ENCODE results near the gene RABGAP1.

The RABGAP1 gene

GRCh38 chr9:123091459-123091858, 150.6 kb downstream of the RABGAP1 start:
- TF ChIP-seq POLR2AphosphoS5 (IDR thresholded peaks at IDR 0.05; ENCODE audit: low read depth) (no peak), GABPA (IDR thresholded peaks at IDR 0.05; ENCODE audit: low read depth) (no peak), CTCF (IDR thresholded peaks at IDR 0.05; ENCODE audit: insufficient read depth, low read length) (no peak), REST (IDR thresholded peaks at IDR 0.05; ENCODE audit: insufficient replicate concordance, low read depth) (no peak), SPI1 (IDR thresholded peaks at IDR 0.05; ENCODE audit: borderline replicate concordance, low read depth) (no peak)
- Histone ChIP-seq H3K27me3 (ENCODE audit: insufficient read depth, poor library complexity, severe bottlenecking) (no peaks in the 10 kb centered on the region), H3K27ac (replicated peaks) (no peak overlapping the region), H3K4me3 (replicated peaks; ENCODE audit: insufficient read depth, low read length) (no peak overlapping the region)
- no peak for DNase-seq (ENCODE audit: low read depth in 1 of 2, low spot score in 1 of 2)

GRCh38 chr9:123093141-123093540, 152.3 kb downstream of the RABGAP1 start:
- Histone ChIP-seq H3K27me3 (ENCODE audit: insufficient read depth, poor library complexity, severe bottlenecking) (no peaks in the 10 kb centered on the region), H3K27ac (replicated peaks) (no peak overlapping the region), H3K4me3 (replicated peaks; ENCODE audit: insufficient read depth, low read length) (no peak overlapping the region)
- TF ChIP-seq POLR2AphosphoS5 (IDR thresholded peaks at IDR 0.05; ENCODE audit: low read depth) (no peak), GABPA (IDR thresholded peaks at IDR 0.05; ENCODE audit: low read depth) (no peak), SPI1 (IDR thresholded peaks at IDR 0.05; ENCODE audit: borderline replicate concordance, low read depth) (no peak), REST (IDR thresholded peaks at IDR 0.05; ENCODE audit: insufficient replicate concordance, low read depth) (no peak), CTCF (IDR thresholded peaks at IDR 0.05; ENCODE audit: insufficient read depth, low read length) (no peak)
- DNase-seq (ENCODE audit: low read depth in 1 of 2, low spot score in 1 of 2) = no peak

- H3K27ac ChIP-seq (replicated peaks) = no peak overlapping the region
- no peak for DNase-seq (ENCODE audit: low read depth in 1 of 2, low spot score in 1 of 2)
- H3K4me3 ChIP-seq (replicated peaks; ENCODE audit: insufficient read depth, low read length) = no peak overlapping the region
- no peak for TF ChIP-seq REST (IDR thresholded peaks at IDR 0.05; ENCODE audit: insufficient replicate concordance, low read depth)
- TF ChIP-seq POLR2AphosphoS5 (IDR thresholded peaks at IDR 0.05; ENCODE audit: low read depth) = no peak
- no peak for TF ChIP-seq GABPA (IDR thresholded peaks at IDR 0.05; ENCODE audit: low read depth)
- no peak for TF ChIP-seq SPI1 (IDR thresholded peaks at IDR 0.05; ENCODE audit: borderline replicate concordance, low read depth)
- TF ChIP-seq CTCF (IDR thresholded peaks at IDR 0.05; ENCODE audit: insufficient read depth, low read length) = no peak
- H3K27me3 ChIP-seq (ENCODE audit: insufficient read depth, poor library complexity, severe bottlenecking) = no peaks in the 10 kb centered on the region
Observed at GRCh38 chr9:123096987-123097386, 156.2 kb downstream of the RABGAP1 start.

Measured in HL-60 (cell line).